GM08714 (cell line): ENCODE measurements around the gene ZDHHC12.
"Not testable (repeated sequence)": the region's sequence is repeated elsewhere in the genome, so short reads cannot be mapped to it uniquely, and the experiment has no call there.

Experiments
- H3K4me3 ChIP-seq: fragments of 200-500 bp; sonication (Bioruptor generic); 2 replicates; pipeline ENCODE4 v1.5.1; 2014; ENCODE audit warnings: mild to moderate bottlenecking, low read length, inconsistent platforms
- ZNF274 ChIP-seq: IDR thresholded peaks from 2 replicates; pipeline ENCODE4 v1.6.1; 2012; ENCODE audit warnings: mild to moderate bottlenecking, low read depth, low read length

ZDHHC12 gene

DNA sequence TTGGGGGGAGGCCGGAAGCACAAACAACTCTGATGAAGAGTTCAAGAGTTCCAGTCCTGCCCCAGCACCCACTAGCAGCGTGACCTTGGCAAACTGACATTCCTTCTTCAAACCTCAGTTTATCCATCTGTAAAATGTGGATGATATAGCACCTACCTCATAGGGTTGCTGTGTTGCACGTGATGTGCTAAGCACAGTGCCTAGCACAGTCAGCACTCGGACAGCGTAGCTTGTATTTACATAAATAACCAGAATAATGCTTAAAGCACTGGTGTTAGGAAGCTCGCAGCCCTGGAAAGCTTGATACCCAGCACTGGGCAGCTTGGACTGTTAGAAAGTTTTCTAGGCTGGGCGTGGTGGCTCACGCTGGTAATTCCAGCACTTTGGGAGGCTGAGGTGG is 16.5 kb downstream of the ZDHHC12 start:
- H3K4me3 ChIP-seq: no peak overlapping the region
- TF ChIP-seq ZNF274: no peak

DNA sequence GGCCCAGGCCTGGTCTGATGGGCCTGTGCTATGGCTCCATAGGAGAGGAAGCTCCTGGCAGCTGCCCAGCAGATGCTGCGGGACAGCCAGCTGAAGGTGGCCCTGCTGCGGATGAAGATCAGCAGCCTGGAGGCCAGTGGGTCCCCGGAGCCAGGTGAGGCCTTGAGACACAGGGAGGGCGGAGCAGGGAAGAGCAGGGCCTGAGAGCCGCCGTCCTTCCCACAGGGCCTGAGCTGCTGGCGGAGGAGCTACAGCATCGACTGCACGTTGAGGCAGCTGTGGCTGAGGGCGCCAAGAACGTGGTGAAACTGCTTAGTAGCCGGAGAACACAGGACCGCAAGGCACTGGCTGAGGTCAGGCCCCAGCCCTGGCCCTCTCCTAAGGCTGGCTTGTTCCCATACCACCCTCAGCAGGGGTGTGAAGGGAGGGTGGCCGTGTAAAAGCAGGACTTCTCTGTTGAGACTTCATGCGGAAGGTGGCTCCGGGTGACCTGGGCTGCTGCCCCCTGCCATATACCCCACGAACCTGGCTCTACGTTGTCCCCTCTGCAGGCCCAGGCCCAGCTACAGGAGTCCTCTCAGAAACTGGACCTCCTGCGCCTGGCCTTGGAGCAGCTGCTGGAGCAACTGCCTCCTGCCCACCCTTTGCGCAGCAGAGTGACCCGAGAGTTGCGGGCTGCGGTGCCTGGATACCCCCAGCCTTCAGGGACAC is 17.1 kb downstream of the ZDHHC12 start:
- TF ChIP-seq ZNF274: no peak
- H3K4me3 ChIP-seq: no peak overlapping the region

DNA sequence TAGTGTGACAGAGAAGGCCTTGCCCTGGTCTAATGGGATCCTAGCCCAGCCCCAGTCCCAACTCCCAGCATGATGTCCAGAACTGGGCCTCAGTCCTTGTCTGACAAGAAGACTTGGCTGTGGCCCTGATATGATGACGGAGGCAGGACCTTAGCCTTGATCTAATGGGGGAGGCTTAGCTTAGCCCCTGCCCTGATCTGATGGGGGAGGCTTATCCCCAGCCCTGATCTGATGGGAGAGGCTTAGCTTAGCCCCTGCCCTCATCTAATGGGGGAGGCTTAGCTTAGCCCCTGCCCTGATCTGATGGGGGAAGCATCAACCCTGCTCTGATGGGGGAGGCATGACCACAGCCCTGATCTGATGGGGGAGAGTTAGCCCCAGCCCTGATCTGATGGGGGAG is 17.9 kb downstream of the ZDHHC12 start:
- no peak overlapping the region for H3K4me3 ChIP-seq
- no peak for TF ChIP-seq ZNF274

DNA sequence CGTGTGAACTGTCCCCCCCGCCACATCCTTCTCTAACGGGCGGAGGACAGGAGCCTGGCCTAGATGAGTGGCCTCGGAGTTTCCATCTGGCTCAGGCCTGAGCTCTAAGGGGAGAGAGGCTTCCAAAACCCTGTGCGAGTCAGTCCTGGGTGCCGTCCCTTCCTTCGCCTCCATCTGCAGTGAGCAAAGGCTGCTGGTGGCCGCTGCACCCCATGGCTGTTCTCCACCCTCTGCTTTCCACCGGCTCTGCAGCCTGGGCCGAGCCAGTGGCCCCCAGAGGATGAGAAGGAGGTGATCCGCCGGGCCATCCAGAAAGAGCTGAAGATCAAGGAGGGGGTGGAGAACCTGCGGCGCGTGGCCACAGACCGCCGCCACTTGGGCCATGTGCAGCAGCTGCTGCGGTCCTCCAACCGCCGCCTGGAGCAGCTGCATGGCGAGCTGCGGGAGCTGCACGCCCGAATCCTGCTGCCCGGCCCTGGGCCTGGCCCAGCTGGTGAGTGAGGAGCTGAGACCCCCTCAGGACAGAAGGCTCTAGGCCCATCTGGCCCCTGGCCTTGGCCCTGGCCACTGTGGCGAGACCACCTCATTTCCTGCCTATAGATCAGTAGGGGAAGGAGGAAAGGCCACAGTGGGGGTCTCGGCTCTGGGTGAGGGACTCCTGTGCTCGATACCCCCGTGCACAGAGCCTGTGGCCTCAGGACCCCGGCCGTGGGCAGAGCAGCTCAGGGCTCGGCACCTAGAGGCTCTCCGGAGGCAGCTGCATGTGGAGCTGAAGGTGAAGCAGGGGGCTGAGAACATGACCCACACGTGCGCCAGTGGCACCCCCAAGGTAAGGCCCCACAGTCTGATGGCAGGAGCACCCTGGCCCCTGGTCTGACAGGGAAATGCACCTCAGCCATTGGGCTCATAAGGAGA is 18.6 kb downstream of the ZDHHC12 start:
- H3K4me3 ChIP-seq: no peak overlapping the region
- no peak for TF ChIP-seq ZNF274

DNA sequence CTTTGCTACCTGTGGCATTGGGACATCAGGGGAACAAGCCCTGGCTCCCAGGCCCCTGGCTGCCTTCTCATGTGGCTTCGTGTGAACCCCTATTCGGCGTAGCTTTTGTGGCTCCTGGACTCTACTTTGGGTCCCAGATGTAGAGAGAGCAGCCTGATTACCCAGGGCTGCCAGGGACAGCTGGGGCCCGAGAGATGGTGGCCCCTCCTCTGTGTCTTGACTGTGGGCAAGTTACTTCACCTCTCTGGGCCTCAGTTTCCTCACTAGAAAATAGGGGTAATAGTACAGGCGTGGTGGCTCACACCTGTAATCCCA is 19.6 kb downstream of the ZDHHC12 start:
- no peak overlapping the region for H3K4me3 ChIP-seq

DNA sequence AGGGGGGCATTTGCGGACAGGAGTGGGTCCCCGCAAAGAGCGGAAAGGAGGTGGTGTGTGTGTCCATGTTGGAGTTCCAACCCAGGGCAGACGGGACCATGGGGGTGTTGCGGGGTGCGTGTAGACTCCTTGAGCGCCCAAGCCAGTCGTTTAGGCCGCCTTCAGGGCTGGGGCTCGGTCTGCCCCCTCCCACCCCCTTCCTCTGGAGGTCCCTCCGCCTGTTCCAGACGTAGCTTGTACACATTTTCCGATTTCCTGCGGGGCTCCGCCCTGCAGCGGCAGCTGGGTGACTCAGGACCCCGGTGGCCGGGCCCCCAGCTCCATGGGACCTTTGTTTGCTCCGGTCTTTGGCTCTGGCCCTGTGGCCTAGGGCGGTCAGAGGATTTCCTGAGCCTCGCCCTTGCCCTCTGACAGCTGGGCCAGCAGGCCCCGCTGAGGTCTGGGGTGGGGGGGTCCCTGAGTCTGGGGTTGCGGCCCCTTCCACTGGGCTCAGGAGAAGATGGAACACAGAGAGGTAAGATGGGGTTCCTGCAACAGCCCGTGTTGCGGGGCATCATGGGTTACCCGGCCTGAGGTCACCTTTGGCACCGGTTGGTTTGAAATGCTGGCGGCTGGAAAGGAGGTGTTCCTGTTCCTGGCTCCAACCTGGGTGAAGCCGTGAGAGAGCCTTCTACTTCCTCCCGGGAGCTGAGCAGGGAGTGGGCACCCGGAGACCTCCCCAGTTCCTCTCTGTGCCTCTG is 20.1 kb downstream of the ZDHHC12 start:
- H3K4me3 ChIP-seq: peak overlapping the region; percentile 75; the same call in 1 of the 2 replicates

More for the DNA sequence above, 19.6 kb downstream of the ZDHHC12 start:
- no peak for TF ChIP-seq ZNF274

DNA sequence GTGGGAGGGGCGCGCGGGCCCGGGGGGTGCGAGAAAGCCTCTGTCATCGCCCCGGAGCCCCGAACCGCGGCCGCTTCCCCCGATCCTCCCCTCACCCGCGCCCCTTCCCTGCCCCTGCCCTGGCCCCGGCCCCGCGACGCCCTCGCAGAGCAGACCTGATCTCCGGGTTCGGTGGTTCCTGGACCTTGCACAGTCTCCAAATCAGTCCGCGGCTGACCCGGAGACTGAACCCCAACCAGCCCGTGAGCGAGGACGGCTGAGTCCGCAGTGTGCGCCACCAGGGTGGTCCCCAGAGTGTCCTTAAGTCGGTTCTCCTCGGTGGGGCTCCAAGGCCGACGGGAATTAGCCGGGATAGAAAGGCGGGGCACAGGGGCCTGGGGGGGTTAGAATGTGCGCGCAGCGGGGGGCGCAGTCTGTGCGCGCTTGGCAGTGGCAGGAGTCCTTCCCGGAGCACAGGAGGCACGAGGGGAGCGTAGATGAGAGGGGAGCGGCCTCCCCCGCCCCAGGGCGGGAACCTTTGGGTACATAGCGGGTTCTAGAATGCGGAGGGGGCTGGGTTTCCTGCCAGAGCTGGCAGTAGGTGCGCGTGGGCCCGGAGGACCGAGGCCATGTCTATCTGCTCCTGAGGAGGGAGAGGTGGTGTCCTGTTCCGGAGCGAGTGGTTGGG is 20.8 kb downstream of the ZDHHC12 start:
- no peak for TF ChIP-seq ZNF274
- peak overlapping the region; percentile 75 for H3K4me3 ChIP-seq

More for the DNA sequence above, 20.1 kb downstream of the ZDHHC12 start:
- TF ChIP-seq ZNF274: no peak

DNA sequence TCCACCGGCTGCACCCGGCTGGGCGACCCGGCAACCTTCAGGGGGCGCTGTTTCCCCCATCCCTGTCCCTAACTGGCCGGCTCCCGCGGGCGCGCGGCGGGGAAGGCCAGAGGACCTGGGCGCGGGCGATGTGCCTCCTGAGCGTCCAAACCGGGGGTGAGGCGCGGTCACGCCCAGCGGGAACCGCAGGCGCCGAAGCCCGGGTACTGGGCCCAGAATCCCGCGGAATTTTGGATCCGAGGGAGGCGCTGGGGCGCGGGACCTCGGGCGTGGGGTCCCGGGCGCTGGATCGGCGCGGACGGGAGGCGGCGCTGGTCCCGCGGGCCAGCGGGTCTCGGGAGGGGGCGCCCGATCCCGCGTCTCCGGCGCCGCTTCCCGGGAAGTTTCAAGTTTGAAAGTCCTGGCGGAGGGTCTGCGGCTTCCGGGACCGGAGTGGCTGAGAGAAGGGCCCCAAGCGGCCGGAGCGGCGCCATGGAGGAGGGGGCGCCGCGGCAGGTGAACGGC is 21.4 kb downstream of the ZDHHC12 start, which contains the start of gene PKN3:
Gene PKN3 (plus strand): TSS at position 59 of the 504 bp plus-strand sequence. CDS start 413 bp downstream, at position 472.
- H3K4me3 ChIP-seq: peak within 1 kb of the TSS; percentile 75
- no peak for TF ChIP-seq ZNF274

DNA sequence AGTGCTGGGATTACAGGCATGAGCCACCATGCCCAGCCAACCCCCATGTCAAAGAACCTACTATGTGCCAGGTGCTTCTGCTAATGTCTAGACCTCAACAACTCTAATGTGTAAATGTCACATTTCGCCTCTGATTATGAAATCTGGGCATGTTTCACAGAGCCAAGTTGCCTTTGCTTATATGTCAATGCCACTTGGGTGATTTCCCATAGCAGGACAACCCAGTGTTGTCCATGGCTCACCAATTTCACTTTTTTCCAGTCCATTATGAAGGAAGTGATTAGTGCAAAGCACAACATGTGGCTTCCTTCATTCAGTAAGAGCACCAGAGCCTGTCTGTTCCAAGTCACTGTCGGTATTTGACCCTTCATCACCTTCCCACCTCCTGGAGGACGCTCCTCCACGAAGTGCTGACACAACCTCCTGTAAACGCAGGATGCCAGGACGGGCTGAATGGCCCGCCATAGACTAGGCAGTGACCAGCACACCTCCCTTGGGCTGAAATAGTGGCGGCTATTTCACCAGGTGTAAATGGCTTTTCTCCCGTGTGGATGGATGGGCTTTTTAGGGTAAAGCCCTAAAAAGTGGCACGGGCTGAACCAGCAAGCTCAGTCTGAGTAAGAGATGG is 22.6 kb downstream of the ZDHHC12 start:
- no peak for TF ChIP-seq ZNF274
- no peak overlapping the region for H3K4me3 ChIP-seq

DNA sequence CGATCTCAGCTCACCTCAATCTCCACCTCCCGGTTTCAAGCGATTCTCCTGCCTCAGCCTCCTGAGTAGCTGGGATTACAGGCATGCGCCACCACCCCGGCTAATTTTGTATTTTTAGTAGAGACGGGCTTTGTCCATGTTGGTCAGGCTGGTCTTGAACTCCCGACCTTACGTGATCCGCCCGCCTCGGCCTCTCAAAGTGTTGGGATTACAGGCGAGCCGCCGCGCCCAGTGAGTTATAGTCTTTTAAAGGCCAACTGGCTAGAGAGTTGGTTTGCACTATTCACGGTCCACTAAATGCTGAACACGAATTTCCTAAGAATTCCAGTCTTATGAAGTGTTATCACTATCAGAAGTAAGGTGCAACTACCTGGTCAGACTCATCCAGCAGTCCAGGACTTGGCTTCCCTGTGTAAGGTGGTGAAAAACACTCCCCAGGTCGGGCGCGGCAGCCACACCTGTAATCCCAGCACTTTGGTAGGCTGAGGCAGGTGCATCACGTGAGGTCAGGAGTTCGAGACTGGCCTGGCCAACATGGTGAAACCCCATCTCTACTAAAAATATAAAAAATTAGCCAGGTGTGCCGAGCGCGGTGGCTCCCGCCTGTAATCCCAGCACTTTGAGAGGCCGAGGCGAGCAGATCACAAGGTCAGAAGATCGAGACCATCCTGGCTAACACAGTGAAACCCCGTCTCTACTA is 24.7 kb downstream of the ZDHHC12 start:
- not testable (repeated sequence) for H3K4me3 ChIP-seq

DNA sequence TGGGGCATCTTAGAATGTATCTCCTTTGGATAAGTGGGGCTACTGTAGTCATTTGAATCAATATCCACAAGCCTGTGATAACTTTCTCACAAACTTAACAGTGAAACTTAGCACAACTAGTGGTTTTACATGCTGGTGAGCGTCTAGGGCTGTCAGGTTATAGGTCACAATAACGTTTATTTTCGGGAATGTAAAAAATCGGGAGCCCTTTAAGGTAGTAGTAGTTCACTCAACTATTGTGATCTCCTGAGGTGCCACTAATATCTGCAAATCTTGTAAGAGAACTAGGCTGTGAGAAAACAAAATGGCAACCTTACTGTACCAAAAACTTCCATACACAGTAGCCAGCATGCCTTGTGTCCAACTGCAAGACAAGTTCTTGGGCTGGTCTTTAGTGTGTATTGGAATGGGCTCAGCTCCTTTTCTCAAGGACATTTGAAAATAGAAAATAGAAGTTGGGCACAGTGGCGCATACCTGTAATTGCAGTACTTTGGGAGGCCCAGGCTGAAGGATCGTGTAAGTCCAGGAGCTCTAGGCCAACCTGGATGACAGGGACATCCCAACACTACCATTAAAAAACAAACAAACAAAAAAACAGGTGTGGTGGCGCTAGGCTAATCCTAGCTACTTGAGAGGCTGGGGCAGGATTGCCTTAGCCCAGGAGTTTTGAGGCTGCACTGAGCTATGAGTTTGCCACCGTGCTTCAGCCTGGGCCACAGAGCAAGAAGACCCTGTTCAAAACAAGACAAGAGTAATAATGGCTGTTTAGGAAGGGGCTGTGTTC is 26.8 kb downstream of the ZDHHC12 start:
- no peak overlapping the region for H3K4me3 ChIP-seq
- no peak for TF ChIP-seq ZNF274

DNA sequence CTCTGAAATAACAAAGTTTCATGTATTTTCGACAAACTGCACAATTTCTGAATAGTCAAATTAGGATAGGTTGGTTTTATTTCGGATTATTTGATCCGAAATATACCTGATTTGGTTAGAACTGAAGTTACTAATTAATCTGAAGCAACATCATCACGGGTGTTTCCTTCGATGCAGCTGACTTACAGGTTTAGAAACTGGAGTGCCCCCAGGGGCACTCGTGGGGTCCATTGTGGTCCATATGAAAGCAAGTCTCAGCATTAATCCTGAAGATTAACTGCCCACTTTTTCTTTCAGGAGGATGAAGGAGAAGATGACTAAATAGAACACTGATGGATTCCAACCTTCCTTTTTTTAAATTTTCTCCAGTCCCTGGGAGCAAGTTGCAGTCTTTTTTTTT is 29.6 kb downstream of the ZDHHC12 start:
- no peak for TF ChIP-seq ZNF274

DNA sequence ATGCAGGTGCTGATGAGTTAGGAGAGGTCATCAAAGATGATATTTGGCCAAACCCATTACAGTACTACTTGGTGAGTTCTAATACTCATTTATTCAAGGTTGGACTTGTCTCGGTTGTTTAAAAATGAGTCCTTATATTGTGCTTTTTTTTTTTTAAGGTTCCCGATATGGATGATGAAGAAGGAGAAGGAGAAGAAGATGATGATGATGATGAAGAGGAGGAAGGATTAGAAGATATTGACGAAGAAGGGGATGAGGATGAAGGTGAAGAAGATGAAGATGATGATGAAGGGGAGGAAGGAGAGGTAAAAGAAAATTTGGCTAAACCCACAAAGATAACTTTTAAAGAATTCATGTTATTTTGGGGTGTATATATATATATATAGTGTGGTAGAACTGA is 30.2 kb downstream of the ZDHHC12 start:
- not testable (repeated sequence) for H3K4me3 ChIP-seq

More for the DNA sequence above, 29.6 kb downstream of the ZDHHC12 start:
- no peak overlapping the region for H3K4me3 ChIP-seq
